ENCODE data around the gene RIN1. TPM values are rescaled to one million over a fixed set of nuclear protein-coding genes. Genes with fewer than 3 reads are reported as not detected.

RIN1 gene
- total RNA-seq, 1 experiment from 2014 or later, result 5.4 TPM

- H2BK15ac ChIP-seq (ENCODE audit: low read depth, low read length), result no peak overlapping the region
- no peak for DNase-seq
- H3K9me3 ChIP-seq (ENCODE audit: control insufficient read depth, low read depth, low read length), result no peaks in the 10 kb centered on the region
- H3K4me1 Mint-ChIP-seq, result peaks cover 16 to 22% of the 10 kb centered on the region in 2 experiments
- H3K79me1 ChIP-seq (ENCODE audit: insufficient read depth, low read depth, low read length, poor library complexity, severe bottlenecking), result no peaks in the 10 kb centered on the region
- no peaks in the 10 kb centered on the region for H3K23me2 ChIP-seq (ENCODE audit: insufficient read length, low read depth, low read length, poor library complexity, severe bottlenecking)
- no peak overlapping the region for H2AFZ ChIP-seq (ENCODE audit: low read length)
- no peak overlapping the region for H2BK20ac ChIP-seq (ENCODE audit: low read depth, low read length, poor library complexity, severe bottlenecking)
- no peak overlapping the region for H4K91ac ChIP-seq (ENCODE audit: insufficient read length, low read depth, low read length)
- H3K23ac ChIP-seq (ENCODE audit: insufficient read length, low read depth, low read length), result no peak overlapping the region
- TF ChIP-seq CTCF (conservative IDR thresholded peaks at IDR 0.05), result no peak
- H3K79me2 ChIP-seq (ENCODE audit: insufficient read depth, low read length), result no peaks in the 10 kb centered on the region
- peaks cover 14% of the 10 kb centered on the region for H3K27me3 Mint-ChIP-seq (ENCODE audit: low read depth)
- no peak overlapping the region for H4K5ac ChIP-seq (ENCODE audit: insufficient read length, low read depth, low read length)
- 0 out of 2 replicates have a peak, but pooled peaks cover 3% of the 10 kb centered on the region for H3K4me1 ChIP-seq (ENCODE audit: insufficient read depth, low read length)
- no peak overlapping the region for H3K4me3 Mint-ChIP-seq
- no peak overlapping the region for H2BK5ac ChIP-seq (ENCODE audit: insufficient read length, low read length)
- no peak overlapping the region for H2BK12ac ChIP-seq (ENCODE audit: insufficient read length, low read depth, low read length)
- H3K27me3 ChIP-seq (ENCODE audit: insufficient read depth, low read length), result no peaks in the 10 kb centered on the region; the same call in 1 of the 2 replicates
- no peaks in the 10 kb centered on the region for H4K20me1 ChIP-seq (ENCODE audit: control insufficient read depth, insufficient read depth, insufficient read length)
- no peak overlapping the region for H3K27ac Mint-ChIP-seq
- H3K27ac ChIP-seq (ENCODE audit: insufficient read length, low read depth, low read length), result no peak overlapping the region
- H2AK5ac ChIP-seq (ENCODE audit: insufficient read length, low read length), result no peak overlapping the region
- H3K56ac ChIP-seq (ENCODE audit: insufficient read length, low read depth, low read length), result no peak overlapping the region
- H3K4ac ChIP-seq (ENCODE audit: low read depth, low read length), result no peak overlapping the region
- H4K8ac ChIP-seq (replicated peaks; ENCODE audit: insufficient read length, low read depth, low read length), result no peak overlapping the region
- H3T11ph ChIP-seq (ENCODE audit: low read length), result no peak overlapping the region
- no peak overlapping the region for H3K14ac ChIP-seq (ENCODE audit: insufficient read depth, low read length)
- no peak overlapping the region for H3K9ac ChIP-seq (ENCODE audit: extremely low read depth, insufficient read length, low read length)
- H3K36me3 Mint-ChIP-seq (ENCODE audit: insufficient read depth in 1 of 3, low read depth in 3 of 3), result peaks cover 0 to 5% (median 0%) of the 10 kb centered on the region in 3 experiments; a peak in 3 of 7 replicates
- H2BK120ac ChIP-seq (ENCODE audit: low read depth, low read length, poor library complexity, severe bottlenecking), result no peak overlapping the region
- WGBS (ENCODE audit: extremely low coverage, insufficient read length, low lambda C conversion rate), result no CpG with 5 or more reads among the region's 12 CpGs
- H3K9me3 Mint-ChIP-seq, result no peaks in the 10 kb centered on the region
- H3K4me2 ChIP-seq (ENCODE audit: insufficient read depth, insufficient read length, low read length), result no peak overlapping the region
- no peak overlapping the region for H3K18ac ChIP-seq (ENCODE audit: insufficient read length, low read depth, low read length)
Measured at GRCh38 chr11:66331542-66332370, 4.5 kb downstream of the RIN1 start.

Measured in H9 (cell line).